Globus pallidus (tissue), 1 donor: ENCODE measurements around the gene CFAP100.

Experiments used
- DNase-seq: peaks from one replicate; pipeline ENCODE4 v3.0.0-alpha.2; 2015; ENCODE audit warnings: low spot score

The CFAP100 gene

GRCh38 chr3:126376444-126376843, 18.3 kb upstream of the CFAP100 start:
- no peak for DNase-seq

DNA sequence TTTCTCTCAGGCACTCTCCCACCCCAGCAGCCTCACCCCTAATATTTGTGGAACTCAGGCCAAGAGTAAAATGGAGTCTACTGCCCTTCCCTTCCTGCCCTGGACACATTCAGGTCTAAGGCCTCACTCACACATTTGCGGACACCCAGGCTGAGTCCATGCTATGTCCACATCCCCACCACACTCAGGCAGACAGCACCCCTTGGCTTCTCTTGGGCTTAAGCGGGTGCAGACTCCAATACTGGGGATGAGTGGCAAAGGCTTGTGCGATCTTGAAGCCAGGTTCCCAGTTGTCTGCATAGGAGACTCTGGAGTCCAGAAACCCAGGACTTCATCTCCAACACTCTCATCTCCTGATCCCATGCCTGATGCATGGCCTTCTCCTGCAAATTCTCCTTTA, 17.5 kb upstream of the CFAP100 start:
- no peak for DNase-seq

GRCh38 chr3:126378341-126378751, 16.4 kb upstream of the CFAP100 start:
- DNase-seq: no peak

DNA sequence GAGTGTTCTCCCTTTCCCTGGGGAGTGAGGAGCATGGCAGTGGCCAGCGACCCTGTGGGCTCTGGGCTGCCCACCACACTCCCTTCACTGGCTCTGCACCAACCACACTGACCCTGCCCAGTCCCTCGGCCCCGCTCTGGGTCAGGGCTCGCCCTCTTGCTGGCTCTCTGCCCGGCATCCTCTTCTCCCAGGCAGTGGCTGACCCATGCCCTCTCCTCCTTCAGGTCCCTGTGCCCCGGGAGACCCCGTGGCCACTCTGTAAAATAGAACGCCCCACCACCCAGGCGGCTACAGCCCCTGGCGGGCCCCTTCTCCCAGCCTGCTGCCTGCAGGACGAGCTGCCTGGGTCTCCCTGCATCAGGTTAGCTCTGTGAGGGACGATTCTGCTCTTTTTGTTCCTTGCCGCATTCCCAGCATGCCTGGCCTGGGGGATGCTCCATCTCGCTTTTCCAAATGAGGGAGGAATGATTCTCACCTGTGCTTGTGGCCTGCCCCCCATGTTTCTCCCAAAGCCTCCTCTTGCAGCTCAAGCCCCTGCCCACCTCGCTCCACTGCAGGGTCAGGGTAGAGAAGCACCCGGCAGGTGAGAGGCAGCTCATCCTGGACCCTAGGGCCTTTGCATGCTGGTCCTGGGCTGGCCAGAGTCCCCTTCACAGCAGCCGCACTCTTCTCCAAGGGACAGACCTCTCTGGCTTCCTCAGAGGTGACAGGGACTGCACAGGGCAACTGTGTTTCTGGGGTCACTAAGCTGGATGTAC, 14.5 kb upstream of the CFAP100 start:
- no peak for DNase-seq

DNA sequence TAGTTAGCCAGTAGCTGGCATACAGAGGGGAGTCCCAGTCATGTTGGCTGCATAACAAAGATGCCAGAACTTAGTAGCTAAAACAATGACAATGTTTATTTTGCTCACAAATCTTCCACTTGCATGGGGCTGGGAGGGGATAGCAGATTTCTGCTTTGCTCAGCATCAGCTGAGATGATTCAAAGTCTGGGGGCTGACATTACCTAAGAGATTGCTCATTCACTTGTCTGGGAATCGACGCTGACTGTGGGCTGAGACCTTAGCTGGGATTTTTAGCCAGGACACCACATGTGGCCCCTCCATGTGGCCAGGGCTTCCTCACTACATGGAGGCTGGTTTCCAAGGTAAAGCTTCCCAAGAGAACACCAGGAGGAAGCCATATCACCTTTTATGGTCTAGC, 12.7 kb upstream of the CFAP100 start:
- no peak for DNase-seq

GRCh38 chr3:126389112-126389793, 5.5 kb upstream of the CFAP100 start:
- peak; percentile 89 for DNase-seq

DNA sequence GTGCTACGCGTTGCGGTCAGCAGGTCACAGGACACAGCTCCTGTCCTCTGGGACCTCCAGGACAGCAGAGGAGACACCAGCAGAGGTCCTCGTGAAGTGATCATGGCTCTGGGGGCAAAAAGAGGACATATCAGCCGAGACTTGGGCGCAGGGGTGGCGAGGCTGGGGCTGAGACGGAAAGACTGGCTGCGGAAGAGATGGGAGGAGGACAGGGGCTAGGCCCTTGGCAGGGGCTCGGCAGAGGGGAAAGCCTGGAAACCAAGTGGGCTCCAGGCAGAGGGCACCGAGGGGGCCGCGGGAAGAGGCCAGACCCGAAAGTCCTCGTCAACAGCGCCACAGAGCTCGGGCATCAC, 4.9 kb upstream of the CFAP100 start:
- DNase-seq: no peak

- no peak for DNase-seq
Measured at GRCh38 chr3:126390201-126390600, 4.5 kb upstream of the CFAP100 start.

DNA sequence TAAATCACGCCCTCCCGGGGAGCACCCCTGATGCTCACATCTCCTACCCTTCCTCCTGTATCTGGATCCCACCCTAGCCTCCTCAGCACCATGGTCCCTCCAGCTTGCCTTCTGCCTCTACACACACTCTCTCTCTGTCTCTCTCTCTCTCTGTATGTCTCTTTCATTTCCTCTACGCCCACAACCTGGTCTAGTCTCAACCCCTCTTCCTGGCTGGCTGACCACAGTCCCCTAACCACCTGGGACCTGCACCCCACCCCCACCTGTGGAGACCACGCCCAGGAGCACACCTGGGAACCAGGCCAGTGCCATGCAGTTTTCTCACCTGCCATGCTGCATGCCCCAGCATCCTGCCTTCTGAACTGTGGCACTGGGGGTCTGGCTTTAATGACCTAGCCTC, 4.0 kb upstream of the CFAP100 start:
- no peak for DNase-seq

GRCh38 chr3:126391631-126392030, 3.1 kb upstream of the CFAP100 start:
- no peak for DNase-seq

GRCh38 chr3:126392246-126392645, 2.5 kb upstream of the CFAP100 start:
- DNase-seq: no peak

DNA sequence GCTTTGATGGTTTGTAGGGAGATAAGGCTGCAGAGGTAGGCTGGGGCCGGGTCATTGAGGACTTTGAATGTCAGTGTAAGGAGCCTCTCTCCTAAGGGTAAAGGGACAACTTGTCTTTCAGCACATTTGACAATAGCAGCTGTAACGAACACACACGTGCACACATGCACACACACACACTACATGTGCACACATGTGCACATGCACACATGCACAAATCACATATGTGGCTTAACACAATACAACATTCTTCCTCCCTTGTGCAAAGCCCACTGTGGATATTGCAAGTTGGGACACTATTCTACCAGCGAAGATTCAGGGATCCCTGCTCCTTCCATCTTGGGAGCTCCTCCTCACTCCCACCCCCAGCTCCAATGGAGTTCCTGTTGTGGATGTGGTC, 1.1 kb upstream of the CFAP100 start:
- no peak for DNase-seq

GRCh38 chr3:126394977-126395321, 240 bp downstream of the CFAP100 start:
- no peak for DNase-seq

DNA sequence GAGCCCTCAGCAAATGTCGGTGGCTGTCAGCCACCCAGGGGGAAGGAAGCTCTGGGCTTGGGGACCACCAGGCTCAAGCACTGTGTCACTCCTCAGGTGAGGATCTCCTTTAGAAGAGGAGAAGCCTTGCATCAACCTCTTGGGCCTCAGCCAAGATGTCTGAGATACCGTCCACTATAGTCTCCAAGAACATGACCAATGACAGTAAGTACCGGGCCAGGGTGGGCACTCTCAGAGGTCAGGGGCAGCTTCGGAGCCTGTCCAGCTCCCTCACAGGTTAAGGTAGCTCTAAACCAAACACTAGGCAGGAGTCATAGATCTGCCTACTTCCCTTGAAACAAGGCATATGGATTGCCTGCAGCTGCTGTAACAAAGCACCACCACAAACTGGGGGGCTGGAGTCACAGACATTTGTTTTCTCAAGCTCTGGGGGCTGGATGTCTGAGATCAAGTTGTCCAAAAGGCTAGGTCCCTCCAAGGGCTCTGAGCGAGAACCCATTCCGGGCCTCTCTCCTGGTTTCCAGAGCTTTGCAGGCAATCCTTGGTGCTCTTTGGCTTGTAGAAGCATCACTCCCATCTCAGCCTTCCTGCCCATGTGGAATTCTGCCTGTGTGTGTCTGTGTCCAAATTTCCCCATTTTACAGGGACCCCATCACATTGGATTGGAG, 1.3 kb downstream of the CFAP100 start:
- no peak for DNase-seq

DNA sequence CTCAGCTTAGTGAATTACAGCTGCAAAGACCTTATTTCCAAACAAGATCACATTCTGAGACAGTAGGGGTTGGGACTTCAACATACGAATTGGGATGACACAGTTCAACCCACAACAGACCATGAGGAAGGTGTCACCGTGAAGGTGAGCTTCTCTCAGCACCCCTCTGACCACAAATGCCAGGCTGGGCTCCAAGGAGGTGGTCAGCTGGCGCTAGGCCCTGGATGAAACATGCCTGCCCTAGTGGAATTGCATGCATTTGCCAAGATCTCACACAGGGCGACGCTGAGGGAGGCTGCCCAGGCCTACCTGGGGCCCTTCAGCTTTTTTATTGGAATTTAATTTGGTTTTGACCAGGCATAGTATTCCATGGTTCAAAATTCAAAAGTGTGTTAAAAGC, 1.8 kb downstream of the CFAP100 start:
- DNase-seq: no peak

GRCh38 chr3:126397610-126398422, 3.1 kb downstream of the CFAP100 start:
- no peak for DNase-seq

DNA sequence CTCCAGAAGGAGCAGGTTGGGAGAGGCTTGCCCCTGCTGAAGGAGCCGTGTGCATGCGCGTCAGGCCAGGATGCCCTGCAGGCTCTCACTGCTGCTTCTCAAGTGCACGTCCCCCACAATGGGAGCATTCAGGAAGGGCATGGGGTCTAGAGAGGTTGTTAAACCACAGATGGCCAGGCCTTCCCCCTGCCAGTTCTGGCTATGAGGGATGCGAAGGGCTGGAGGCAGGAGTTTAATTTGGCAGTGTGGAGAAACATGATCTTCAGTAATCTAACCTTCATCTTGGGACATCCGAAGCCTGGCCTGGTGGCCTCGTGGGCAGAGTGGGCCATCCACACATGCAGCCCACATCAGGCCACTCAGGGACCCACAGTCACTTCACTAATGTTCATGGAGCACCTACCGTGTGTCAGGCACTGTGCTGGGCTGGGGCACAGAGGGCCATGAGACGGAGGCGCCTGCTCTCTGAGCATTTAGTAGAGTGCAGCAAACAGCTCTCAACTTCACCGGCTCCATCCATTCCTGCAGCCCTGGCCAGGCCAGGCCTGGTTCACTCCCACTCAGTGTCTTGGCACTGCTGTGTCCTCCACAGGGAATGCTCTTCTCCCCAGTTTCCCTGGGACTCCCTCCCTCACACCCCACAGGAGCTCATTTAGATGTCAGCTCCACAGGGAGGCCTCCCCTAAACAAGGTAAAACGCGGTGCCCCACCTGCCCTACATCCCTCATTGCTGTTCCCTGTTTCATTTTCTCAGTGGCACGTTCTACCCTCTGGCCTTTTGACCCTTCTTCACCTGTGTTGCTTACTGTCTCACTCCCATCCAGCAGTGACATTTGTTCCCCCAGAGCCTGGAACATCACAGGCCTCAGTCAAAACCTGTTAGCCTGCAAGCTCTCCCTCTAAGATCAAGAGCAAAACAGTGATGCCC, 4.0 kb downstream of the CFAP100 start:
- DNase-seq: no peak

- DNase-seq: no peak
Measured at GRCh38 chr3:126399351-126399735, 4.6 kb downstream of the CFAP100 start.

DNA sequence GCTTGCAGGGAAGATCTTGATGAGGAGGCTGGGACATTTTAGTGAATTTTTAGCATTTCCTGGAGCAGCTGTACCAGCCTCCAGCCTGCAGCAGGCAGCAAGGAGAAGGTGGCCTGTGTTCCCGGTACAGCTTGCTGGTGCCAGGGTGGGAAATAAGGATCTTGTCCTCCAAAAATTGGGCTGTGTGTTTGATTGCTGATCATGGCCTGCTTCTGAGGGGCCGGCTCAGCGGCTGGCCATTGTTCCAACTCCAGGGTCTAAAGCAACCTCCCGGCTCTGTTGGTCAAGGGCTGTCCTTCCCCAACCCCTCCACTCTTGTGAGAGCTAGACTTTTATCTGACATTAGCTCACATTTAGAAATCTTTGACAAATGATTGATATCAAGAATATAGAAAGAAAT, 5.0 kb downstream of the CFAP100 start:
- no peak for DNase-seq

DNA sequence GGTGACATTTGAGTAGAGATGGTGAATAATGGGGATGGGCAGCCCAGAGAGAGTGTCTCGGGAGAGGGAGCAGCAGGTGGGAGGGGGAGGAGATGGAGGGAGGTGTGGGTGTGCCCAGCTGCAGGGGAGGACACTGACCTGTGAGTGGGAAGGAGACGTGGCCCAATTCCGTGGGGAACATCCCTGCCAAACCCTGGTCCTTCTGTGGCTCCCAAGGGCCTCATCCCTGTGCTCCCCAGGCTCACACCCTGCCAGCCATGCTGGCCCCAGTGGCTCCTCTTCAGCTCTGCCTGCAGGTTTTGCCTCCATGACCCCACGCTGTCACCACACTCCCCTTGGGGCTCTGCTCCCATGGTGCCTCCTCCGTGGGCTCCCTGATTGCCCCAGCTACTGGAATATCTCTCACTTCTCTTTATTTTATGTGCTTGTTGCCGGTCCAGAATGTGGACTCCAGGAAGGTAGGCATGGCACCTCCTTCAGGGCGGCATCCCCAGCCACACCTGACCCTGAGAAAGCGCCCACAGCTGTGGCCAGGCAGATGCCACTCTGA, 7.0 kb downstream of the CFAP100 start:
- no peak for DNase-seq

DNA sequence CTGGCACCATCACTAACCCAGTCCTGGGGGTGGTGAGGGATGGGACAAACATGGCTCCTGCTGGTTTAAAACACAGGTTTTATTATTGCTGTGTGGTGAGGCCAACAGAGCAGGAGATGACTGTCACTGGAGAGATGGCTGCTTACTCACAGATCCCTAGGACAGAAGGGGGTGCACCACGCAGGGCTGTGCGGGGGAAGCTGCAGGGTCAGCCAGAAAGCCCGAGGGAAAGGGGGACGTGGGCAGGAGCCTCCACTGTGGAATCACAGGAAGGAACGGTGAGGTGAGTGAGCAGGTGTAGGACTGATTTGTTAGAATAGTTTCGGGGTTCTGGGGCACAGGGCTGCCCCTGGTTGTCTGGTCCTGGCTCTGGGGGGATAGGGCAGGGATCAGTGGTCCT, 7.5 kb downstream of the CFAP100 start:
- no peak for DNase-seq
